ENCODE results near the gene AP1S1. TPM values are rescaled to one million over a fixed set of nuclear protein-coding genes. Genes with fewer than 3 reads are reported as not detected.

The AP1S1 gene
- total and polyA plus RNA-seq, 2 of the 13 experiments (the other 11 are each of a cell fraction or from before 2014, with no cell fraction given) = 57.5 to 68.1 TPM

- TF ChIP-seq ZHX2 (IDR thresholded peaks at IDR 0.05; ENCODE audit: low read depth) (no peak), ZHX2 (CRISPR knock-in tag; IDR thresholded peaks at IDR 0.05; ENCODE audit: borderline replicate concordance) (peak; percentile 99), TERF1 (CRISPR knock-in tag; IDR thresholded peaks at IDR 0.05) (no peak), ZNF564 (CRISPR knock-in tag; IDR thresholded peaks at IDR 0.05) (peak; percentile 97), FOXP4 (CRISPR knock-in tag; IDR thresholded peaks at IDR 0.05) (peak; percentile 77), RORA (CRISPR knock-in tag; IDR thresholded peaks at IDR 0.05) (no peak), ZFYVE20 (CRISPR knock-in tag; IDR thresholded peaks at IDR 0.05; ENCODE audit: borderline replicate concordance, low read depth) (peak; percentile 93; the same call in 1 of the 2 replicates), FOSL2 (CRISPR knock-in tag; IDR thresholded peaks at IDR 0.05) (peak; percentile 82), ASH2L (IDR thresholded peaks at IDR 0.05; ENCODE audit: insufficient read length, low read depth, low read length) (no peak), ZIK1 (CRISPR knock-in tag; IDR thresholded peaks at IDR 0.05; ENCODE audit: borderline replicate concordance, low read depth) (peak; percentile 98), POLR2AphosphoS2 (IDR thresholded peaks at IDR 0.05; ENCODE audit: low read depth, low read length) (no peak), IRF2 (CRISPR knock-in tag; IDR thresholded peaks at IDR 0.05) (peak; percentile 97), HIC2 (CRISPR knock-in tag; IDR thresholded peaks at IDR 0.05; ENCODE audit: low read depth) (peak; percentile 35; the same call in 1 of the 2 replicates), ZNF276 (CRISPR knock-in tag; IDR thresholded peaks at IDR 0.05; ENCODE audit: low read depth) (peak; percentile 90; the same call in 1 of the 2 replicates)
Observed at GRCh38 chr7:101165075-101165957, 11.0 kb downstream of the AP1S1 start, which contains the start of gene VGF (continued).

Data from HepG2 (cell line).